CD4-positive, alpha-beta T cell treated with Interleukin-21 for 1 hour (primary cell): ENCODE results near the gene IP6K3.

Source experiments
- DNase-seq: peaks from one replicate; pipeline ENCODE4 v3.0.0-alpha.2; 2020

Gene IP6K3

DNA sequence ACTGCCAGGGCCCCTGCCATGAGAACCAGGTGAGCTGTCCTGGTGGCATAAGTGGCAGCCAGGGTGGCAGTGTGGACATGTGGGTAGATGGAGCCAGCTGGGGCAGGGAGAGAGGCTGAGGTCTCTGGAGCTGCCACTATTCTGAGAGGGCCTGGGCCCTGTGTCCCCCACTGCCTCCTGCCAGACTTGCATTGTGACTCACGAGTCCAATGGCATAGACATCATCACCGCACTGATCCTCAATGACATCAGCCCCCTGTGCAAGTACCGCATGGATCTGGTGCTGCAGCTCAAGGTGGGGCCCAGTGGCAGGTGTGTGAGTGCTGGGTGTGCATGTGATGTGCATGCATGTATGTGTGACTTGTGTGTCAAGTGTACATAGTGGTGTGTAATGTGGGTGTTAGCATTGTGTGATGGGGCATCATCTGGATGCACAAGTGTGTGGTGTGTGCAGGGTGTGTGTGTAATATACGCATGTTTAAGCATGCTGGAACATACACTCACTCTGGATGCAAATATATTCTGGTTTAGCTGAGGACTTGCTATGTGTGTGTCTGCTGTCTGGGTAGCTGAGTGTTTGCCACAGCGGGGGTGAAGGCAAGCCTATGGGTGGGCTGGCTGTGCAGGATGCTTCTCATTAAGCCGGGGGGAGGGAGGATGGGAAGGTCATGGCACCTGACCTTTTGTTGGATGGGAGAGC, 60.3 kb downstream of the IP6K3 start:
- DNase-seq, result no peak

DNA sequence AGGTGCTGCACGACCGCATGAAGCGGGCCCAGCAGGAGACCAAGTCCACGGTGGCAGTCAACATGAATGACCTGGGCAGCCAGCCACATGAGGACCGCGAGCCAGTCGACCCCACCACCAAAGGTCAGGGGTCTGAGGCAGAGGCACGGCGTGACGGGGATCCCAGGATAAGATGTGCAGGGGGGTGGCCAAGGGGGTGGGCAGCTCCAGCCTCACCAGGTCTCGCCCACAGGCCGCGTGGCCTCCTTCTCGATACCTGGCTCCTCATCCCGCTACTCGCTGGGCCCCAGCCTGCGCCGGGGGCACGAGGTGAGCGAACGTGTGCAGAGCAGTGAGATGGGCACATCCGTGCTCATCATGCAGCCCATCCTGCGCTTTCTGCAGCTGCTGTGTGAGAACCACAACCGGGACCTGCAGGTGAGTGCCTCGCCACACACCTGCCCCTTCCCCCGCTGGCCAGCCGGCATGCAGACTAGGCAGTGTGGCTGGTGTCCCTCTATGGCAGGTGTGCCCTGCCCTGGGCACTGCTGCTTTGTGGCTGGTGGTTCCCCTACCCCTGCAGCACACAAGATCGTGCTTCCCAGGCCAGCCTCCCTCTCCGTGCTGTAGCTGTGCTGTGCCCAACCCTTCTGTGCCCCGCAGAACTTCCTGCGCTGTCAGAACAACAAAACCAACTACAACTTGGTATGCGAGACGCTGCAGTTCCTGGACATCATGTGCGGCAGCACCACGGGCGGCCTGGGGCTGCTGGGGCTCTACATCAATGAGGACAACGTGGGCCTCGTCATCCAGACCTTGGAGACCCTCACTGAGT, 61.1 kb downstream of the IP6K3 start:
- DNase-seq, result no peak

DNA sequence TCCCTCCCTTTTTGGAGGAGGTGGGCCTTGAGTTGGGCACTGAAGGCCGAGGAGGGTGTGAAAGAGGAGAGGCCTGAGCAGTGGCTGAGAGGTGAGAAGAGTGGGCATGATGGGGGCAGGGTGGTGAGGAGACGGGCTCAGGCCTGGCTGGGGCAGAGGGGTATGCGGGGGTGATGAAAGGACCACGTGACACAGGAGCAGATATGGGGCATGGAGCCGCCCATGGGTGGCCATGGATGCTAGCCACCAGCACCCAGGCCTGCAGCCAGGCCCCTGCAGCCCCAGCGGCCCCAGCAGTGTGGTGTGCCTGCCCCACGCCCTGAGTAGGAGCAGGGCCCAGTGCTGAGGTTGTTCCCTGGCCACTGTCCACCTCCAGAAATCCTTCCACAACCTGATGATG, 61.7 kb downstream of the IP6K3 start:
- DNase-seq, result no peak

DNA sequence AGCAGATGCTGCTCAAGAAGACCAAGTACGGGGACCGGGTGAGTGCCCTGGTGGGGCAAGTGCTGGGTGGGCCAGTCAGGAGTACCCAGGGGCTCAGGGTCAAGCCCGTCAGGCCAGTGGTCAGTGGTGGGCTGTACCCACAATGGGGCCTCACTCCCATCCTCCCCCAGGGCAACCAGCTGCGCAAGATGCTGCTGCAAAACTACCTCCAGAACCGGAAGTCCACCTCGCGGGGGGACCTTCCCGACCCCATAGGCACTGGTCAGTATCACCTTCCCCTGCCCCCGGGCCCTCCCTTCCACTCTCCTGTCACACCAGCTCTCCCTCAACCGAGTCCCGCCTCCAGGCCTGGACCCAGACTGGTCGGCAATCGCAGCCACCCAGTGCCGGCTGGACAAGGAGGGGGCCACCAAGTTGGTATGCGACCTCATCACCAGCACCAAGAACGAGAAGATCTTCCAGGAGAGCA, 62.2 kb downstream of the IP6K3 start:
- no peak for DNase-seq

DNA sequence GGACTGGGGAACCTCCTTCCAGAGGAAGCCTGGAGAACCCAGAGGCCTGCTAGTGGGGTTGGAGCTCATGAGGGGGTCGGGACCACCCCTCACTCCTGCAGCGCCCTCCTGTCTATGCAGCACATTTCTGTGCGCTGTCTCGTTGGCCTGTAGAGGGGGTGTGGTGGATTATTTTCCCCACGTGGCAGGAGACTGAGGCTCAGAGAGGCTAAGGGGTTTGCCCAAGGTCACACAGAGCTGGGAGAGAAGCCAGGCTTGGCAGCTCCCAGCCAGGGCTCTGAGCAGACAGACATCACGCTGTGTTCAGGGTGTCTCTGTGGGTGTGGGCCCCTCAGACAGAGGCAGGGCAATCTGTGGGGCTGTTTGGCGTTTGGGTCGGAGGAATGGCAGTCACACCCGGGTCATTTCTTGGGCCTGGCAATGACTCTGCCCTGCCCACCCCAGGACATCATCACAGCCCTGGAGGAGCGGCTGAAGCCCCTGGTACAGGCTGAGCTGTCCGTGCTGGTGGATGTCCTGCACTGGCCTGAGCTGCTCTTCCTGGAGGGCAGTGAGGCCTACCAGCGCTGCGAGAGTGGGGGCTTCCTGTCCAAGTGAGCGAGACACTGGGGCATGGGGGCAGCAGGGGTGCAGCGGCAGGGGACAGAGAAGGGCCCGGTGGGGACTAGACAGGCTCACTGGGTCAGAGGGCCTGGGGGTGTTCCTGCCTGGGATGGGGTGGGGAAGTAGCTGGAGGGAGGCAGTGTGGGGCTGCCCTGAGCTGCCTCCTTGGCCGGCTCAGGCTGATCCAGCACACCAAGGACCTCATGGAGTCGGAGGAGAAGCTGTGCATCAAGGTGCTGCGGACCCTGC, 62.9 kb downstream of the IP6K3 start:
- DNase-seq, result no peak

DNA sequence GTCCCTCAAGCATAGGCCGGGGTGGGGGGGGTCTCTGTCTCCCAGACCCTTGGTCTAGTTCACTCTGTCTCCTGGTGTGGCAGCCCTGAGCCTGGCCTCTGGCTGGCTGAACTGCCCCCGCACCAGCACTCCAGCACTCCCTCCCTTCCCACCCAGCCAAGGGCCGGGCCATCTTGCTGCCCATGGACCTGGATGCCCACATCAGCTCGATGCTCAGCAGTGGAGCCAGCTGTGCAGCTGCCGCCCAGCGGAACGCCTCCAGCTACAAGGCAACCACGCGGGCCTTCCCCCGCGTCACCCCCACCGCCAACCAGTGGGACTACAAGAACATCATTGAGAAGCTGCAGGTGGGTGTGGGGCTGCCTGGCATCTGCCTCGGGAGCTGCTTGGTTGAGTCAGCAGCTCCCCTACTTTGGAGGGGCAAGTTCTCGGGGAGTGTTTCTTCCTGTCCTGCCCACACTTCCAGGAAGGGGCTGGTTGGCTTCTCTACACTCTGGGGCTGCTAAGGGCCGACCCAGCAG, 63.6 kb downstream of the IP6K3 start:
- DNase-seq, result peak; percentile 29

DNA sequence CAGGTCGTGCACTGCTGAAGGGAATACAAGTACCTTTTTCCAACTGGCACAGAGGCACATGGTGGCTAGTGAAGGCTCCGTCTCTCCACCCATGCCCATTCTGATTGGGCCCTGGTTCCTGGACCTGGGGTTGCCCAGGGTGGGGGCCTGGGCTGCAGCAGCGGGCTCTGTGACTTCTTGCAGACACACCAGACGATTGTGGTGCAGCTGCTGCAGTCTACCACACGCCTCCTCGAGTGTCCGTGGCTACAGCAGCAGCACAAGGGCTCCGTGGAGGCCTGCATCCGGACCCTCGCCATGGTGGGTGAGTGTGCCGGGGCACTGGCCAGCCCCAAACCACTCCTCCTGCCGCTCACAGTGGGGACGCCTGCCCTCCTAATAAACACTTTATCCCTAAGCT, 64.4 kb downstream of the IP6K3 start:
- no peak for DNase-seq

DNA sequence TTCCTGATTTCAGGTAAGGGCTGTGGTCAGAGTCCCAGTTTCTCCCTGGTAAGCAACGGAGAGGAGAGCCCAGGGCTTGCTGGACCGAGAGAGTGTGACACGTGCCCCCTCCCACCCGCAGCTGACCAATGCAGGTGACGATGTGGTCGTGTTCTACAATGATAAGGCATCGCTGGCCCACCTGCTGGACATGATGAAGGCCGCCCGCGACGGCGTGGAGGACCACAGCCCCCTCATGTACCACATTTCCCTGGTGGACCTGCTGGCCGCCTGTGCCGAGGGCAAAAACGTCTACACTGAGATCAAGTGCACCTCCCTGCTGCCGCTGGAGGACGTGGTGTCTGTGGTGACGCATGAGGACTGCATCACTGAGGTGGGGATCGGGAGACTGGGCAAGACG, 66.9 kb downstream of the IP6K3 start:
- DNase-seq, result no peak

DNA sequence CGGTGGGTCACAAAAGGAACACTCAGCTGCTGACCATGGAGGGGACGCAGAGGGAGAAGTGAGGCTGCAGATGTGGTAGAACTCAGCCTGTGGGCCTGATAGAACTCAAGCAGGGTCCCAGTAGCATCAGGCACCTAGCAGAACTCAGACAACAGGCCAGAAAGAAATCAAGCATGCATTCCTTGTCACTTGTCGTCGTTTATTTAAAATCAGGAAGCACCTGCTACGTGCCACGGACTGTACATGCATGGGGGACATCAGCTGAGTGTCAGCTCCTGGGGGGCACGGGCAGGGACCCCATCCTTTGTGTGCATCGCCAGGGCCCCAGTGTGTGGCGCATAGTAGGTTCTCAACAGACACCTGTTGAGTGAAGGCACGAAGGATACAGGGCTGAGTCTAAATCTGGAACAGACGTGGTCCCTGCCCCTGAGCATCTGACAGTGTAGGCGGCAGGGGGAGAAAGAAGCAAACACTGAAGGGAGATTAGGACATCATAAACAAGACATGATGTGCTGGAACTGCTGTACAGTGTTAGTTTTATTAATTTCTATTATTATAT, 67.7 kb downstream of the IP6K3 start:
- no peak for DNase-seq

DNA sequence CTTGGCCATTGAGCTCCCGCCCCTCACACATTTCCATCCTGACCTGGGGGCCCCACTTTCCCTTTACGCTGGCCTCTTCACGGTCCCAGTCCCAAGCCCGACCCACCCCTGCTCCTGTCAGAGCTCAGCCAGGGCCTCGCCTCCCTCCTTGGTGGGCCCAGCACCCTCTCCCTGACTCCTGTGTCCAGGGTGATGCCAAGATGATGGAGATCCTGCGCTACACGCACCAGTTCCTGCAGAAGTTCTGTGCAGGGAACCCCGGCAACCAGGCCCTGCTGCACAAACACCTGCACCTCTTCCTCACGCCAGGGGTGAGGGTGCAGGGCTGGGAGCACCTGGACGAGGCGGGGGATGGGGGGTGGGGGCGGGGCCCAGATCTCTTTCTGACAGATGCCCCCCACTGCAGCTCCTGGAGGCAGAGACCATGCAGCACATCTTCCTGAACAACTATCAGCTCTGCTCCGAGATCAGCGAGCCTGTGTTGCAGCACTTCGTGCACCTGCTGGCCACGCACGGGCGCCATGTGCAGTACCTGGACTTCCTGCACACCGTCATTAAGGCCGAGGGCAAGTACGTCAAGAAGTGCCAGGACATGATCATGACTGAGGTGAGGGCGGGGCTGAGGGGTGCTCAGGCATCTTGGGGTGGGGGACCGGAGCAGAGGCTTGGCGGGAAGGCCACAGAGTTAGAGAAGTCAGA, 68.3 kb downstream of the IP6K3 start:
- DNase-seq, result no peak

DNA sequence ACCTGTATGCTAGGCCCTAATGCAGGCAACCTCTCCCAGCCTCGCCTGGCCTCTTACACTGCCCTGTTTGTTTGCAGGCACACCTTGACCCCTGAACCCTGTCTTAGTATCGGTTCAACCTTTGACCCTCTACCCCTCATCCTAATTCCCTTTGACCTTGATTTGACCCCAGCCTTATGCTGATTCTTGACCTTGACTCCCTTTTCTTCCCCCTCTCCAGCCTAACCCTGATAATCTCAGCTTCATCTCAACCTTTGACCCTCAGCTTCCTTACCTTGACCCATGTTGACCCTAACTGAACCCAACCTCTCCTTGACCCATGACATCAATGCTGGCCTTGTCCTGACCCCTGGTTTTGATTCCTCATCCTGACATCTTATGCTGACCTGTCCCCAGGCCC, 69.0 kb downstream of the IP6K3 start:
- no peak for DNase-seq

DNA sequence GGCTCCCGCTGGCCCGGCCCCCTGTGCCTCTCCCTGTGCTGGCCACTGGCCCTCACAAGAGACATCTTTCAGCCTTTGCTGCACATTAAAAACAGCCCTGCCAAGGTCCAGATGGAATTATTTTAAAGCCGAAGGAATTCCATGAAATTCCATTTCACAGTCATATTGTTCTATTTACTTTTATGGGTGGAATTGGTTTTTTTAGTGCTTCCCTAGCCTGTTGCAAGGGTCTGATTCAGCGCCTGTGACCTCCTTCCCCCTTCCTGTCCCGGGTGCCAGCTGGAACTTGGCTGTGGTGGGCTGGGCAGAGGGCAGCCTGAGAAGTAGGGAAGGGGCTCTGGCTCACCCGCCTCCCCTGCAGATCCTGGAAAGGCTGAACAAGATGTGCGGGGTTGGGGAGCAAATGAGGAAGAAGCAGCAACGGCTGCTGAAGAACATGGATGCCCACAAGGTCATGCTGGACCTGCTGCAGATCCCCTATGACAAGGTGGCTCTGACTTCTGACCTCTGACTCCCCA, 69.5 kb downstream of the IP6K3 start:
- no peak for DNase-seq

DNA sequence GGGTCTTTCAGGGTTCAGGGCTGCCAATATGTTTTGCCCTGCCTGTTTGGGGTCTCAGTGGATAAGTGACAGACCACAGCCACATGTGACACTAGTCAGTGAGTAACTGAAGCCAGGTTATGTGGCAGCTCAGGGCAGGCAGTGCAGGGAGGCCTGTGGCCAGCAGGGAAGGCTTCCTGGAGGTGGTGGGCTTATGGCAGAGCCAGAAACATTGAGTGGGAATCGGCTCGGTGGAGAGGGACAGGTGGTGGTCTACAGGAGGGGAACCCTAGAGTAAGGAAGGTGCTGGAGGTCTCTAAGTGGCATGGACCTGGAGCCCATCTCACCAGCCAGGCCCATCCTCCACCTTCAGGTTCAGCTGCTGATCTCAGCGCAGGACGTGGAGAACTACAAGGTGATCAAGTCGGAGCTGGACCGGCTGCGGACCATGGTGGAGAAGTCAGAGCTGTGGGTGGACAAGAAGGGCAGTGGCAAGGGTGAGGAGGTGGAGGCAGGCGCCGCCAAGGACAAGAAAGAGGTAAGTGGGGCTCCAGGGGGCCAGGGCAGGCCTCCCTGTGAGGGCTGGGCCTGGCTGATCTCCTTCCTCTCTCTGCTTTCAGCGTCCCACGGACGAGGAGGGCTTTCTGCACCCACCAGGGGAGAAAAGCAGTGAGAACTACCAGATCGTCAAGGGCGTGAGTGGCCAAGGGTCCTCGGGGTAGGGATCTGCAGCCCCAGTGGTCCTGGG, 70.1 kb downstream of the IP6K3 start:
- no peak for DNase-seq

DNA sequence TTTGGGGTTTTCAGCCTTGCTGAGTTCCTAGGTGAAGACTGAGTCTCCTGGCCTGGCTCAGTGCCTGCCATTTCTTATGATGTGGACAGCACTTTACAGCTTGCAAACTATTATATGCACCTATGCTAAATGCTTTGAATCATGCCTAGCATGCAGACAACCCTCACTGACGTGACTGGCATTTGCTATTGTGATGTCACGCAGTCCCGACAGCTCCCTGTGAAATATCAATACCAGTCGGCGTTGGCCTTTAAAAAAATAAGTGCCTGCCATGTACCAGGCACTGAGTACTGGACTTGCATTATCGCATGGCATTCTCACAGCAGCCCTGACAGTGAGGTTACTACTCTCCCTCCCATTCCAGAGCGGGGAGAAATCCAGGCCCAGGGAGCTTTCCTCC, 70.7 kb downstream of the IP6K3 start:
- DNase-seq, result no peak

DNA sequence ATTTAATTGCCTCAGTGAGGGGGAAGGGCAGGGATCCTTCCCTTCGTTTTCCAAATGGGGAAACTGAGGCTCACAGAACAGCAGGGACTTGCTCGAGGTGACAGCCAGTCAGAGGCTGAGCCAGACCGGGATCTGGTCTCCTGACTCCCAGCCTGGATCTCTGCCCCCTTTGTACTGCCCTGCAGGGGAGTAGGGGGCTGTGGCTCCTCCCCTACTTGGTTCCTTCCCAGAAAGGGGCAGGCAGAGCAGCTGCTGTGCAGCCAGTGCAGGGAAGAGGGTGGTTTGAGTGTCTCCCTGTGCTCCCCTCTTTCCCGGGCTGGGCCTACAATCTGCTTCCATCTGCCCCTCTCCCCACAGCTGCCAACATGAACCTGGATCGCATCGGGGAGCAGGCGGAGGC, 72.9 kb downstream of the IP6K3 start:
- no peak for DNase-seq

DNA sequence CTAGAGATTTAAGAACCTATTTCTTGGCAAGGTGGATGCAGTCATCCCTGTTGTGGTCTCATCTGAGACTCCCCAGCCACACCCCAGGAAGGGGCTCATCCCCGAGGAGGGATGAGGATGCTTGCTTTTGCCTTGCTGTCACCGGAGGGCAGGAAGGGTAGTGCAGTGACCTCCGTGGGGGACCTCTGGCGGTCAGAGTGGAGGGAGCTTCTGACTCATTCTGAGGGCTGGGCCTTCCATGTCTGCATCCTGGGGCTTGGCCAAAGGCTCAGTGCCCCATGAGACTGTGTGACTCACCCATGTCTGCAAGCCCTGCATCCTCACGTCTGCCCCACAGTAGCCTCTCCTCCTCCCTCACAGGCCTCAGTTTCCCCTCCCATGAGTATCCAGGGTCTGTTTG, 73.9 kb downstream of the IP6K3 start:
- no peak for DNase-seq

DNA sequence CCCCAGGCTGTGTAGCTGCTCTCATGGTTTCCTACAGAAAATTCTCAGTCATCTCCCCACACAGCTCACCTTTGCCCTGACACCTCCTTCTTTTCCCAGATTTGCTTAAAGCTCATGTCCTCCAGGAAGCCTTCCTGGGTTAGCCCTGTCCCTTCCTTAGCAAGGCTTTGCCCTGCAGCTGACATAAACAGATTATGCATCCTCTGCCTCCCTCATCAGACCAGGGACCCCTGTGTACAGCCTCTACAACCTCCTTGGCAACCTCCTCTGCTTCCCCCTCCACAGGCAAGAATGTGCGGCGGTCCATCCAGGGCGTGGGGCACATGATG, 75.0 kb downstream of the IP6K3 start:
- DNase-seq, result no peak
